Measurements from ENCODE around the gene RYR3.
"Not testable (repeated sequence)": the region's sequence is repeated elsewhere in the genome, so short reads cannot be mapped to it uniquely, and the experiment has no call there.

Gene RYR3

DNA sequence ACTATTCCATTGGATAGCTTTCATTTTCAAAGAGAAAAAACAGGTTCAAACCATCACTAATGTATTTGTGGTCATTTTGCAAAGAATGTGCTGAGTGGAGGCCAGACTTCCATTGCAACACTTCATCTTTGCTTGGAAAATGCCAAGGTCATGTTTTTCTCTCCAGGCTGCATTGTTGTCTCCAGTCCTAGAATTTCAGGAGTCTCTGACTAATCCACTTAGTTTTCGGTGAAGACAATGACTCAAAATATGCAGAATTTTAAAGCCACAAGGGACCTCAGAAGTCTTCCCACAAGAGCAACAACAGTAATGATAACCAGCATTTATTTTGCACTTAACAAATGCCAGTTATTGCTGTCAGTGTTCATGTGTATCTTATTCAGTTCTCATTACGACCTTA is 277.0 kb downstream of the RYR3 start:
- TF ChIP-seq, protein P1, sequence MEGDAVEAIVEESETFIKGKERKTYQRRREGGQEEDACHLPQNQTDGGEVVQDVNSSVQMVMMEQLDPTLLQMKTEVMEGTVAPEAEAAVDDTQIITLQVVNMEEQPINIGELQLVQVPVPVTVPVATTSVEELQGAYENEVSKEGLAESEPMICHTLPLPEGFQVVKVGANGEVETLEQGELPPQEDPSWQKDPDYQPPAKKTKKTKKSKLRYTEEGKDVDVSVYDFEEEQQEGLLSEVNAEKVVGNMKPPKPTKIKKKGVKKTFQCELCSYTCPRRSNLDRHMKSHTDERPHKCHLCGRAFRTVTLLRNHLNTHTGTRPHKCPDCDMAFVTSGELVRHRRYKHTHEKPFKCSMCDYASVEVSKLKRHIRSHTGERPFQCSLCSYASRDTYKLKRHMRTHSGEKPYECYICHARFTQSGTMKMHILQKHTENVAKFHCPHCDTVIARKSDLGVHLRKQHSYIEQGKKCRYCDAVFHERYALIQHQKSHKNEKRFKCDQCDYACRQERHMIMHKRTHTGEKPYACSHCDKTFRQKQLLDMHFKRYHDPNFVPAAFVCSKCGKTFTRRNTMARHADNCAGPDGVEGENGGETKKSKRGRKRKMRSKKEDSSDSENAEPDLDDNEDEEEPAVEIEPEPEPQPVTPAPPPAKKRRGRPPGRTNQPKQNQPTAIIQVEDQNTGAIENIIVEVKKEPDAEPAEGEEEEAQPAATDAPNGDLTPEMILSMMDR (IDR thresholded peaks at IDR 0.05; ENCODE audit: control insufficient read depth, insufficient read depth, low read depth, low read length, missing control alignments): no peak
- no peak for DNase-seq (ENCODE audit: low read depth)

DNA sequence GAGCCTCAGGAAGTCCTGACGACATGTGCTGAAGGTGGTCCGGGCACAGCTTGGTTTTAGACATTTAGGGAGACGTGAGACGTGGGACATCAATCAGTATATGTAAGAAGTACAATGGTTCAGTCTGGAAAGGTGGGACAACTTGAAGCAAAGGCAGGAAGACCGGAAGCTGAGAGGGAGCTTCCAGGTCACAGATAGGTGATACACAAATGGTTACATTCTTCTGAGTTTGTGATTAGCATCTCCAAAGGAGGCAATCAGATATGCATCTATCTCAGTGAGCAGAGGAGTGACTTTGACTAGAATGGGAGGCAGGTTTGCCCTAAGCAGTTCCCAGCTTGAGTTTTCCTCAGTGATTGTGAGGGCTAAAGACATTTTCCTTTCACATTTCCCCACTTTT is 282.1 kb downstream of the RYR3 start:
- H3K4me3 ChIP-seq (ENCODE audit: control insufficient read depth, low read depth, low read length): no peak overlapping the region
- TF ChIP-seq, protein P1 (IDR thresholded peaks at IDR 0.05; ENCODE audit: control insufficient read depth, insufficient read depth, low read depth, low read length, missing control alignments): no peak
- DNase-seq (ENCODE audit: low read depth): no peak

More for the DNA sequence above, 277.0 kb downstream of the RYR3 start:
- no peak overlapping the region for H3K4me3 ChIP-seq (ENCODE audit: control insufficient read depth, low read depth, low read length)

DNA sequence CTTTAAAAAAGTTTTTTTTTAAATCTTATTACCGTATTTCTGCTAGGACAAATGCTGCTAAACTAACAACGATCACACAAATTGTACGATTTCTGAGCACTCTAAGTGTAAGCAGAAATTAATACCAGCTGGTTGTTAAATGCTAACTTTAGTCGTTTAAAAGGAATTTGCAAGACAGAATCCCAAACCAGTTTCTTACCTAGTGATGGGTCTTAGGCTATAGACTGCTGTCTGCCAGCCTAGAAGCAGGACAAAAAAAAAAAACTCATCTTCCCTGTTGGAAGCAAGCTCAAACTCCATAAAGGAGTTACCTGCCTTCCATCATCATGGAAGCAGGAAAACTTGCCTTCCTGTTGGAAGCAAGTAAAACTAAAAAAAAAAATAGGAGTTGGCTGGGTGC is 287.6 kb downstream of the RYR3 start:
- not testable (repeated sequence) for H3K4me3 ChIP-seq (ENCODE audit: control insufficient read depth, low read depth, low read length); DNase-seq (ENCODE audit: low read depth)

DNA sequence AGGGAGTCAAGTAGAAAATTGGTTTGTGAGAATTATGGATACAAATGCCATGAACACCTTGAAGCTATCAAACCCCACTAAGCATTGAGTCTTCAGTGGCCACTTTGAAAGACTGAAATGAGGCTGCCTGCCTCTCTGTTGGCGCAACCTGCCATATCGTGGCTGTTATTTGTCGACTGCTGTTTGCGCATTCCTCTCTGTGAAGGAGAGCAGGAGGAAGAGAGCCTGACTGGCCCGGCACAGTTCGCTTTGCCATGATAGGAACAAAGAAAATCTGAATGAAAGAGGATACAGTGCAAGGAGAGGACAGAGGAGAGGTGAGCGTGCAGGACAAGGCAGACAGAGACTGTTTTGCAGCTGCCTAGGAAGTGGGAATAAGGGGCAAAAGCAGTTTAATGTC is 289.4 kb downstream of the RYR3 start:
- no peak overlapping the region for H3K4me3 ChIP-seq (ENCODE audit: control insufficient read depth, low read depth, low read length)
- no peak for DNase-seq (ENCODE audit: low read depth)
- TF ChIP-seq, protein P1 (IDR thresholded peaks at IDR 0.05; ENCODE audit: control insufficient read depth, insufficient read depth, low read depth, low read length, missing control alignments): no peak

DNA sequence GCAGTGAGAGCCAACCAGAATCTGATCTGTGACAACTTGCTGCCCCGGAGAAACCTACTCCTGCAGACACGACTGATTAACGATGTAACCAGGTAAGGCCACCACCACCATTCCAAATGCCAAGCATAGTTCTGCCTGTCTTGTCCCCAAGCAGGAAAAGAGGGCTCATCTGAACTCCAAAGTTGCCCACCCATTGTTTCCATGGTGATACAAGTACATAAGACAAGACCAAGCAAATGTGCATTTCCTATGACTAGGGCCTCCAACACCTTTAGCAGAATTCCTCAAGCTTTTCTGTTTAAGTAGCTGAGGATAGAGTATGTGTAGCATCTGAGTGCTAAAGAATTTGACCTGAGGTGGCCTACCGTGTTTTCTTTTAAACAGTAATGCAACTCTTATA is 290.7 kb downstream of the RYR3 start:
- DNase-seq (ENCODE audit: low read depth): no peak
- H3K4me3 ChIP-seq (ENCODE audit: control insufficient read depth, low read depth, low read length): no peak overlapping the region
- TF ChIP-seq, protein P1 (IDR thresholded peaks at IDR 0.05; ENCODE audit: control insufficient read depth, insufficient read depth, low read depth, low read length, missing control alignments): no peak

DNA sequence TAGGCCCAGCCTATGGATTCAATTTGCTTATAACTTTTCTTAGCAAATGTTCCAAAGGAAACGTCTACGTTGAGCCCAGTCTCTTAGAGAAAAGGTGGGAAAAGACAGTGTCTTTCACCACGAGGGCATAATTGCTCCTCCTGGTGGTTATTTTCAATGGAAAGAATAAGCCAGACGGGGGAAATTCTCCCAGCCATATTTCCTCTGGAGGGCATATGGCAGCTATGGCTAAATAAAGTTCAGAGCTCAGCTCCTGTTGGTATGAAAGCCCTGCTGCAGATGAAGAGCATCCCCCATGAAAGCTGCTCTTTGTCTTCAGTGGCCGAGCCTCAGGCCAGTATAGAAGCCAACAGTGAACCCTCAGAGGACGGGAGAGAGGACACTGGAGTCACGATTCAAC is 297.9 kb downstream of the RYR3 start:
- no peak overlapping the region for H3K4me3 ChIP-seq (ENCODE audit: control insufficient read depth, low read depth, low read length)
- TF ChIP-seq, protein P1 (IDR thresholded peaks at IDR 0.05; ENCODE audit: control insufficient read depth, insufficient read depth, low read depth, low read length, missing control alignments): peak; percentile 15
- DNase-seq (ENCODE audit: low read depth): no peak

DNA sequence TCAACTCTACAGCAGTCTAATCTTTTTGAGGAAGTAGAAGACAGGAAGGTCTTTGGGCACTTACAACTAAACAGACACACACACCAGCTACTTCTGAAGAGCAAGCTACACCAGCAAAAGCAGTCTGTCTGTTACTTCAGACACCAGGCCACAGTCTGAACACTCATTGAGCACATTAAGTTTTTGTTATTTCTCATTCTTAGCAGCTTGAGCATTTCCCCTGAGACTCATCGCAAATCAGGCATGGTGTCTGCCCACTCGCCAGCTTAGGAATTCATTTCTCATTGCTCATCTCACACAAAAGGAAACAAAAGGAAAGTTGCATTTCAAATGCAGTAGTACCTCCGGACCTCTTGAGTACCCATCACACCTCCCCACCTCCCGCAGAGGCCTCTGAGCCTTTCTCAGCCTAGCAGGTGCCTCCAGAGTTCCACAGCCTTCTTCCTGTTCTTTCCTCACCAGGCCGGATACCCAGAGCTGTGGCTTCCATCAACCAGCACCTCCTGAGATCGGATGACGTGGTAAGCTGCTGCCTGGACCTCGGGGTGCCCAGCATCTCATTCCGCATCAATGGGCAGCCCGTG is 302.0 kb downstream of the RYR3 start:
- no peak for DNase-seq (ENCODE audit: low read depth)
- TF ChIP-seq, protein P1 (IDR thresholded peaks at IDR 0.05; ENCODE audit: control insufficient read depth, insufficient read depth, low read depth, low read length, missing control alignments): no peak
- H3K4me3 ChIP-seq (ENCODE audit: control insufficient read depth, low read depth, low read length): no peak overlapping the region

All from AG09309 (cell line).